ENCODE results near the gene KEL. TPM values are rescaled to one million over a fixed set of nuclear protein-coding genes. Genes with fewer than 3 reads are reported as not detected.

KEL gene
- total and polyA plus RNA-seq, 2 donors (not counting 3 experiments of a cell fraction or from before 2014, with no cell fraction given) = 0.30 to 1.2 TPM

- no TSS peak for BruUV-seq (replicated peaks)
- Histone ChIP-seq H4K20me1 (replicated peaks; ENCODE audit: control insufficient read depth, extremely low read depth, insufficient read depth, low read length) (no peaks in the 10 kb centered on the region), H3K9me1 (replicated peaks; ENCODE audit: control insufficient read depth, extremely low read depth, insufficient read depth, low read length) (no peaks in the 10 kb centered on the region), H3K4me1 (ENCODE audit: control insufficient read depth, extremely low read depth, insufficient read depth, low read length) (no peaks in the 10 kb centered on the region), H2AFZ (ENCODE audit: low read depth, low read length) (no peak overlapping the region), H3K36me3 (ENCODE audit: control insufficient read depth in 2 of 2, extremely low read depth in 1 of 2, insufficient read depth in 2 of 2, low read length in 2 of 2) (no peaks in the 10 kb centered on the region), H3K9me3 (replicated peaks; ENCODE audit: control insufficient read depth, insufficient read depth, low read length) (no peaks in the 10 kb centered on the region), H3K79me2 (ENCODE audit: control insufficient read depth, insufficient read depth, low read length) (no peaks in the 10 kb centered on the region), H3K27me3 (ENCODE audit: control insufficient read depth in 2 of 2, insufficient read depth in 2 of 2, low read length in 2 of 2) (peaks cover 0 to 2% of the 10 kb centered on the region in 2 experiments), H3K4me3 (replicated peaks in 1 of 3; ENCODE audit: insufficient read depth in 1 of 3, low read depth in 1 of 3, low read length in 3 of 3) (no peak overlapping the region), H3K4me2 (ENCODE audit: insufficient read depth, low read length) (no peak overlapping the region), H3K27ac (ENCODE audit: insufficient read depth, low read depth, low read length) (no peak overlapping the region), H3K9ac (replicated peaks; ENCODE audit: extremely low read depth, insufficient read depth, low read length) (no peak overlapping the region)
- dilution Hi-C loops (cut with MboI; ENCODE audit: extremely low pct_ligation_motif_present, low sequenced_read_pairs) (no loop called here), intact Hi-C loops (cut with micrococcal nuclease) (no loop called here)
- DNase-seq (ENCODE audit: low read depth, low spot score) (no peak), FAIRE-seq (no peak)
- TF ChIP-seq POLR2A (IDR thresholded peaks at IDR 0.05; ENCODE audit: low read depth, low read length) (no peak), EZH2 (IDR thresholded peaks at IDR 0.05; ENCODE audit: borderline replicate concordance, low read depth, low read length, severe bottlenecking) (no peak), MYC (IDR thresholded peaks at IDR 0.05; ENCODE audit: low read depth, low read length) (no peak), JUN (IDR thresholded peaks at IDR 0.05; ENCODE audit: borderline replicate concordance, insufficient read depth, insufficient read length, low read depth) (no peak), FOS (IDR thresholded peaks at IDR 0.05; ENCODE audit: borderline replicate concordance, insufficient read depth, low read length) (no peak), GATA2 (IDR thresholded peaks at IDR 0.05; ENCODE audit: insufficient read depth, insufficient read length, low read depth, low read length) (no peak), POLR2AphosphoS5 (IDR thresholded peaks at IDR 0.05; ENCODE audit: insufficient read depth, low read depth, low read length) (no peak)
- TF ChIP-seq, protein P1, sequence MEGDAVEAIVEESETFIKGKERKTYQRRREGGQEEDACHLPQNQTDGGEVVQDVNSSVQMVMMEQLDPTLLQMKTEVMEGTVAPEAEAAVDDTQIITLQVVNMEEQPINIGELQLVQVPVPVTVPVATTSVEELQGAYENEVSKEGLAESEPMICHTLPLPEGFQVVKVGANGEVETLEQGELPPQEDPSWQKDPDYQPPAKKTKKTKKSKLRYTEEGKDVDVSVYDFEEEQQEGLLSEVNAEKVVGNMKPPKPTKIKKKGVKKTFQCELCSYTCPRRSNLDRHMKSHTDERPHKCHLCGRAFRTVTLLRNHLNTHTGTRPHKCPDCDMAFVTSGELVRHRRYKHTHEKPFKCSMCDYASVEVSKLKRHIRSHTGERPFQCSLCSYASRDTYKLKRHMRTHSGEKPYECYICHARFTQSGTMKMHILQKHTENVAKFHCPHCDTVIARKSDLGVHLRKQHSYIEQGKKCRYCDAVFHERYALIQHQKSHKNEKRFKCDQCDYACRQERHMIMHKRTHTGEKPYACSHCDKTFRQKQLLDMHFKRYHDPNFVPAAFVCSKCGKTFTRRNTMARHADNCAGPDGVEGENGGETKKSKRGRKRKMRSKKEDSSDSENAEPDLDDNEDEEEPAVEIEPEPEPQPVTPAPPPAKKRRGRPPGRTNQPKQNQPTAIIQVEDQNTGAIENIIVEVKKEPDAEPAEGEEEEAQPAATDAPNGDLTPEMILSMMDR (IDR thresholded peaks at IDR 0.05; ENCODE audit: extremely low read depth in 1 of 2, insufficient read depth in 1 of 2, low read depth in 1 of 2, low read length in 2 of 2) = no peak
- TF ChIP-seq, protein P2, sequence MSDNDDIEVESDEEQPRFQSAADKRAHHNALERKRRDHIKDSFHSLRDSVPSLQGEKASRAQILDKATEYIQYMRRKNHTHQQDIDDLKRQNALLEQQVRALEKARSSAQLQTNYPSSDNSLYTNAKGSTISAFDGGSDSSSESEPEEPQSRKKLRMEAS (IDR thresholded peaks at IDR 0.05; ENCODE audit: insufficient read depth, insufficient read length) = no peak
- ChIA-PET POLR2A (no interaction called here), CTCF (interaction anchor here (0.9 kb wide), 1 partner anchor 284 kb away, joined by 3 read pairs; no protein-coding TSS in a partner anchor)
These were observed 45.7 kb downstream of the KEL start for GRCh38 chr7:142916508-142916907.
